ENCODE data around the gene APEH.
"Not testable (repeated sequence)": the region's sequence is repeated elsewhere in the genome, so short reads cannot be mapped to it uniquely, and the experiment has no call there.

DNA sequence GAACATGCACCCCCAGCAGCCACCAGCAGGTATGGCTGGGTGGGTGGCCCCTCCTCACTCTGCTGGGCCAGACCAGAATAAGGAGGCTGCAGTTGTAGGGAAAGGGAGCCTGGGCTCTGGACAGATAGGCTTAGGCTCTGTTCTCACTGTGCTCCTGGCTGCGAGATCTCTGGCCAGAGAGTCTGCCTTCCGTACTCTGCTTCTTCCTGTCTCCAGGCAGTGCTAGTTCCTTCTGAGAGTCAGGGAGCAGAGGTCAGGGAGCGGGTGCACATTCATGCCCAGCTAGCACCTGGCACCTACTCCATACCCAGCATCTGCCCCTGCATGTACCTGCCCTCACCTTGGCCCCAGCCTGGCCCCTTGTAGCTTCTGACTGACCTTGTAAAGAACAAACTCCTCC, 17.3 kb downstream of the APEH start:
- TF ChIP-seq SUZ12 (IDR thresholded peaks at IDR 0.05; ENCODE audit: extremely low read depth, insufficient read depth, insufficient read length); ZNF274 (IDR thresholded peaks at IDR 0.05; ENCODE audit: low read depth, low read length): not testable (repeated sequence)

All from NT2/D1 (cell line).